HuH-7 (cell line): ENCODE data around the gene ALKBH4.
A peak's percentile ranks its signal among the peaks of the same experiment; 100 is the strongest.
"Not testable (repeated sequence)": the region's sequence is repeated elsewhere in the genome, so short reads cannot be mapped to it uniquely, and the experiment has no call there.

Experiments used
- DNase-seq: peaks from one replicate; pipeline ENCODE4 v3.0.0; 2011; ENCODE audit warnings: low spot score

ALKBH4 gene, protein sequence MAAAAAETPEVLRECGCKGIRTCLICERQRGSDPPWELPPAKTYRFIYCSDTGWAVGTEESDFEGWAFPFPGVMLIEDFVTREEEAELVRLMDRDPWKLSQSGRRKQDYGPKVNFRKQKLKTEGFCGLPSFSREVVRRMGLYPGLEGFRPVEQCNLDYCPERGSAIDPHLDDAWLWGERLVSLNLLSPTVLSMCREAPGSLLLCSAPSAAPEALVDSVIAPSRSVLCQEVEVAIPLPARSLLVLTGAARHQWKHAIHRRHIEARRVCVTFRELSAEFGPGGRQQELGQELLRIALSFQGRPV

DNA sequence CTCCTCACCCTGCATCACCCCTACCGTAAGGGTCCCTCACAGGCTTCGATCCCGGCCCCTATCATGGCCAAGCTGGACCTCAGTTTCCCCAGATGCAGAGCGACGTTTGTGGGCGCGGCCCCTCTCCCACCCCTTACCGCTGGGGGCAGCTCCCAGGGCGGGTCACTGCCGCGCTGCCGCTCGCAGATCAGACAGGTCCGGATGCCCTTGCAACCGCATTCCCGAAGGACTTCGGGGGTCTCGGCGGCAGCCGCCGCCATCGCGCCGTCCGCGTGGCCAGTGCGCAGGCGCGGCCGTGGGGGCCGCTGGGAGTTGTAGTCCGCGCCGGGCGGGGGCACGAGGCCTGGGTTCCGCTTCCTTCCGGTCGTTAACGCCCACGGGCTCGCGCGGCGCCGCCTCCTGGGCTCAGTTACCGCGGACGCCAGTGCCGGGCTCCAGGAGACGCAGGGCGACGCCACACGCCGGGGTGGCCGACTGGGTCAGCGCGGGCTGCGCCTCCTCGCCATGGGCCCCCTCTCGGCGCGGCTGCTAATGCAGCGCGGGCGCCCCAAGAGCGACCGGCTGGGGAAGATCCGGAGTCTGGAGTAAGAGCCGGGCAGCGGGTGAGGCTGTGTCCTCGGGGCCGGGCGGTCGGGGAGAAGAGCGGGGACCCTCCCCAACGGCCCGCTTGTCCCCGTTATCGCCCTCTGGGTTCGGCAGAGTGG, at the start of gene ALKBH4, which contains the start of gene LRWD1:
TSS of gene ALKBH4 (minus strand) at position 287 of the 704 bp plus-strand sequence. CDS start at position 260, 27 bp downstream.
TSS of gene LRWD1 (plus strand) at position 408 of the 704 bp plus-strand sequence. CDS start at position 505, 97 bp downstream.
- peak; percentile 99 for DNase-seq

DNA sequence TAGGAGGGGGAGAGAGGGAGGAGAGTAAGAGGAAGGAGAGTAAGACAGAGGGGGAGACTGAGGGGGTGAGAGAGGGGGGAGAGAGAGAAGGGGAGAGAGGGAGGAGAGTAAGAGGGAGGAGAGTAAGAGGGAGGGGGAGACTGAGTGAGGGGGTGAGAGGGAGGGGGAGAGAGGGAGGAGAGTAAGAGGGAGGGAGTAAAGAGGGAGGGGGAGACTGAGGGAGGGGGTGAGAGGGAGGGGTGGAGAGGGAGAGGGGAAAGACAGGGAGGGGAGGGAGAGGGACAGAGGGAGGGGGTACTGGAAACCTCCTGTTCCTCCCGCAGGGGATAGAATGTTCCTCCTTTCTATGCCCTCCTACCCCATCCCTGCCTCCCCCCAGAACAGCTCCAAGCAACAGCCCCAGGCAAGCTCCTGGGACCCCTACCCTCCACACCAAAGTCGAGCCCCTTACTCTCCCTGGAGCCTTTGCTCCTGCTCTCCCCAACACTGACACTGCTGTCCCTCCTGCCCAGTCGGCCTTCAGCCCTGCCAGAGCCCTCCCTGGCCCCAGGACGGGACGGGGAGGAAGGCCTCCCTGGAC, 48.1 kb upstream of the ALKBH4 start:
- DNase-seq, result not testable (repeated sequence)

DNA sequence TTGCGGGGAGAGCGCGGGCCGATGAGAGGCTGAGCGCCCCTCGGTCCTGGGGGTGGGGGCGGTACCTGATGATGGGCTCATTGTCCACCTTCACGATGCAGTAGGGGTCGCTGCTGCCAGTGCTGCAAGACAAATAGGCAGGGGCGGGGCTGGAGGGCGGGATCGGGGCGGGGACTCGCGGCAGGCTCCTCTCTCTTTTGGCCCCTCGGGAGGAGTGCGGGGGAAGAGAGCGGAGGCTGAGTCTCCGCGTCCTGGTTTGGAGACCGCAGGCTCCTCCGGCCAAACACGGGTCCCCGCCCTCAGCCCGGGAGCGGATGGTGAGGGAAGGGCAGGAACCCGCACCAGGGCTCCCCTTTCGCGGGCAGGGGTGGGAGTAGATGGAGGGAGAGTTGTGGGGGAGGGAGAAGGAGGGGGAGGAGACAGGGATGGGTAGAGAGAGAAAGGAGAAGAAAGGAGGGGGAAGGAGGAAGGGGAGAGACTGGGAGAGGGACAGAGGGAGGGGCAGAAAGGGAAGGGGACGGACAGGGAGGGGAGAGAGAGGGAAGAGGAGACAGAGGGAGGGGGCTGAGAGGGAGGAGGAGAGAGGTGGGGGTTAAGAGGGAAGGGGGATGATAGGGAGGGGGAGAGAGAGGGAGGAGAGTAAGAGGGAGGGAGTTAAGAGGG, 47.3 kb upstream of the ALKBH4 start:
- DNase-seq, result not testable (repeated sequence)

DNA sequence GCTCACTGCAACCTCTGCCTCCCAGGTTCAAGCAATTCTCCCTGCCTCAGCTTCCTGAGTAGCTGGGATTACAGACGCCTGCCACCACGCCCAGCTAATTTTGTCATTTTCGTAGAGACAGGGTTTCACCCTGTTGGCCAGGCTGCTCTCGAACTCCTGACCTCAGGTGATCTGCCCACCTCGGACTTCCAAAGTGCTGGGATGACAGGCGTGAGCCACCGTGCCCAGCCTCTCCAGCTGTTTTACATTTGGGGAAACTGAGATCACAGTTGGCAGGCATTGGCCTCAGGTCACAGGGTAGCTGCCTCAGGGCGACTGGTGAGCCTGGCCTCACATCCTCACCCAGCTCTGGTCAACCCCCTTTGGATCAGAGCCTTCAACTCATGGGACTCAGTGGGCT, 45.9 kb upstream of the ALKBH4 start:
- DNase-seq, result not testable (repeated sequence)

DNA sequence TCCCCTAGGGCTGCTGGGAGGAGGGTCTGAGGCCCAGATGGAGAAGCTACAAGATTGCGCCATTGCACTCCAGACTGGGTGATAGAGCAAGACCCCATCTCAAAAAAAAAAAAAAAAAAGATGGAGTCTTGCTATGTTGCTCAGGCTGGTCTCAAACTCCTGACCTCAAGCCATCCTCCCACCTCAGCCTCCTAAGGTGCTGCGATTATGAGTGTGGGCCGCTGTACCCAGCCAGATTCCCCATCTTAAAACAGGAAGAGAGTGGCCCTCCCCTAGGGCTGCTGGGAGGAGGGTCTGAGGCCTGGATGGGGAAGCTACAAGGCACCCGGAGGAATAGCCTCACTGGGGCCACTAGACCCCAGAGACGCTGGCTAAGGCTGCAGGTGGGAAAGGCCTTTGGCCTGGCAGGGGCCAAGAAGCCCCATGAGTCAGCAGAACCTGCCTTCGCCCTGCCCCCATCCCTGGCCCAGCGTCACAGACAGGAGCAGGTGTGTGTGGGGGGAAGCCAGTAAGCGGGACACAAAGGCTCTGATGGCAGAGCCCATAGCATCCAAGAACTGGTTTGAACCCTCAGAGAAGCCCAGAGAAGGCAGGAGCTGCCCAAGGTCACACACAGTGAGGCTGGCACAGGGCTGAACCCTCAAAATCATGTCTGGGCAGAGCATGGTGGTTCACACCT, 42.9 kb upstream of the ALKBH4 start:
- DNase-seq, result not testable (repeated sequence)

DNA sequence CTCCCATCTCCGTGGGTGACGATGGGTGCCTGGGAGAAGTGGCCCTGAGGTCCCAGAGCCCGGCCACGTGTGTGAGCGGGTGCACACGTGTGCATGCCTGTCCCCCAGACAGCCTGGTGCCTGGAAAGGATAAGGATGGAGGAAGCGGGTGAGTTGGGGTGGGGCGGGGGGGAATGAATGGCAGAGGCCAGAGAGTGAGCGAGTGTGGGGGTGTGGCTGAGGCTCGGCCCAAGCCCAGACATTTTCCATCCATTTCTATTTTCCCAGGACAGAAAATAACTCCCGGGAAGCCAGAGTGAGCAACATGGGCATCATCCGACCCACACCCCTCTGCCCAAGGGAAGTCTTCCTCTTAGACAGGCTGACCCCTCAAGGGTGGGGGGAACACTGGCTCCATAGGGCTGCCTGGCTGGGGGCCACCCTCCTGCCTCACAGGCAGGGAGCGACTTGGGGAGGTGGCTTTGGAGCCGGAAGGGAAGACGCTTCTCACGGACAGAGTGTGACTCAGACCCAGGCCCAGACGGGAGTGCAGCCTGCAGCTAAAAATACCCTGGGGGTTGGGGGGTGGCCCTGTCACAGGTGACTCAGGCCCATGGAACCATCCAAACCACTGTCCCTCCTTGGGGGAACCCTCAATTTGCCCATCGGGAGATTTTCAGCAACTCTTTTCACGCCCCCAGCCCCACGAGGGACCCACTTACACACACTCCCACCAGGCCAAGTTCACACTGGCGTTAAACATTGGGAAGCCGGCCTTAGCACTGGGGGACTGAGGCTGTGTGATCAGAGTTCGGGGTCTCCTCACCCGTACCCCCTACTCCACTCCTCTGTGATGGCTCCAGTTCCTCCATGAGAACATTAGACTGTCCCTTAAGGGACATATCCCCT, 40.9 kb upstream of the ALKBH4 start:
- not testable (repeated sequence) for DNase-seq

DNA sequence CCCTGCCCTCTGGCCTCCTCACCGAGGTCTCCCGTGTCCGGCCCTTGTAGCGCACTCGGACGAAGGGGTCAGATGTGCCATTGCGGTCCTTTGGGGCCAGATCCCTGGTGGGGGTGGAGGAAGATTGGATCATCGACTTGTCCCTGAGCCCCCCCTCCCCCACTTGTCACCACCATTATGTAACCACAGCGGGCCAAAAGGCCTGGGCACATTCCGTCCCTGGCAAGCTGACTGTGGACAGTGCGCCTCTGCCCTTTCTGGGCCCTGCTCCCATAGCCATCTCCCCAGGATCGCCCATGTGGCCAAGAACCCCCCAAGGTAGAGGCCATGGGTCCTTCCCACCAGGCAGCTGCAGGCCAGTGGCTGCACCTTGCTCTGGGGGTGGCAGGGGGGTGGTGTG, 38.5 kb upstream of the ALKBH4 start:
- not testable (repeated sequence) for DNase-seq

DNA sequence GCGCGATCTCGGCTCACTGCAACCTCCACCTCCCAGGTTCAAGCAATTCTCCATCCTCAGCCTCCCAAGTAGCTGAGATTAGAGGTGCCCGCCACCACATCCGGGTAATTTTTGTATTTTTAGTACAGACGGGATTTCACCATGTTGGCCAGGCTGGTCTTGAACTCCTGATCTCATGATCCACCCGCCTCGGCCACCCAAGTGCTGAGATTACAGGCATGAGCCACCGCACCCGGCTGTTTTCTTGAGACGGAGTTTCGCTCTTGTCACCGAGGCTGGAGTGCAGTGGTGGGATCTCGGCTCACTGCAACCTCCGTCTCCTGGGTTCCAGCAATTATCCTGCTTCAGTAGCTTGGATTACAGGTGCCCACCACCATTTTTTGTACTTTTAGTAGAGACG, 33.7 kb upstream of the ALKBH4 start:
- DNase-seq, result not testable (repeated sequence)

DNA sequence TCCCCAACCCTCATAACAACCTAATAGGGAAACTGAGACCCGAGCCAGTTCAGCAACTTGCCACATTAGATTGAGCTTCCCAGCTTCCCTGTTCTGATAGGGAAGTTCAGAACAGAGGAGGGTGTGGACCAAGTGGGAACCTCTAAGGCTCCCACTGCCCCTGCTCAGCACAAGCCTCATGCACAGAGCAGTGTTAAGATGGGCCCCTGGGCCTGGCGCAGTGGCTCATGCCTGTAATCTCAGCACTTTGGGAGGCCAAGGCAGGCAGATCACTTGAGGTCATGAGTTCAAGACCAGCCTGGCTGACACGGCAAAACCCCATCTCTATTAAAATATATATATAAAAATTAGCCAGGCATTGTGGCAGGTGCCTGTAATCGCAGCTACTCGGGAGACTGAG, 32.6 kb upstream of the ALKBH4 start:
- not testable (repeated sequence) for DNase-seq

DNA sequence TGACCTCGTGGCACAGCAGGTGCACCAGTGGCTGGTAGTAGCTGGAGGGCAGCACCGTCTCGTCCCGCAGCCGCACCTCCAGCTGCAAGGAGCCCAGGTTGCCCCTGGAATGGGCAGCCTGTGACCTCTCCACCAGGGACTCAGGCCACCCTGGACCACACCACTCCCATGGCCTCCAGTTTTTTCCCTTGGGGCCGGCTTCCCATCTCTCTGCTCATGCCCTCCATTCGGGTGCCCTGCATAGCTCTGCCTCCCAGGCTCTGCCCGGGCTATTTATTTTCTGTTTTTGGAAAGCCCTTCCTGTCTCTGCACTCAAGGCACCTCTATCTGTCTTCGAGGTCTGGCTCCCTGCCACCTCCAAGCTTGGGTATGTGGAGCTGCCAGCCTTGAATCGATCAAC, 32.2 kb upstream of the ALKBH4 start:
- DNase-seq, result not testable (repeated sequence)

DNA sequence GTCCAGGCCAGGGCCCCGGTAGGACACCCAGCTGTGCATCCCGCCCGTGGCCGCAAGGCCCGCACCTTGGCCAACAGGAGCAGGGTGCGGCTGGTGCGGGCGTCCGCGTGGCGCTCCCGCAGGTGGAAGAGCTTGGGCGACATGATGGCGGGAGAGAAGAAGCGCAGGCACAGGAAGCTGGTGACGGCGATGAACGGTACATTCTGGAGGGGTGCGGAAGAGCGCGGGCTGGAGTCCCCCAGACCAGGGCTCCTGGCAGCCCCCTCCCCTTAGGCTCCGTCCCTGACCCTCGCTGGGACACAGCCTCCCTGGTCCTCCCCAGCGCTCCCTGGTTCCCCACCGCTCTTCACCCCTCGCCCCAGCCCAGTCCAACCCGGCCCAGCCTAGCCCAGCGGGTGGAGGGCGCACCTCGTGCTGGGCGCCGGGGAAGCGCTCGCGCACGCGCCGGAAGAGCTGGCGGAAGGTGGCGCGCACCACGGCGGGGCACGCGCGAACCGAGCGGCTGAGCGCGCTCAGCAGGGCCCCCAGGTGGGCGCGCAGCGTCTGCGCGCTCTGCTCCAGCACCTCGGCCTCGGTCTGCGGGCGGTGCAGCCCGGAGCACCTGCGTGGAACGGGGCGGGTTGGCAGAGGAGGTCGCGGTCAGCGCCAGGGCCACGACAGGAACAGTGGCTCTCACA, 29.9 kb upstream of the ALKBH4 start:
- DNase-seq, result not testable (repeated sequence)

DNA sequence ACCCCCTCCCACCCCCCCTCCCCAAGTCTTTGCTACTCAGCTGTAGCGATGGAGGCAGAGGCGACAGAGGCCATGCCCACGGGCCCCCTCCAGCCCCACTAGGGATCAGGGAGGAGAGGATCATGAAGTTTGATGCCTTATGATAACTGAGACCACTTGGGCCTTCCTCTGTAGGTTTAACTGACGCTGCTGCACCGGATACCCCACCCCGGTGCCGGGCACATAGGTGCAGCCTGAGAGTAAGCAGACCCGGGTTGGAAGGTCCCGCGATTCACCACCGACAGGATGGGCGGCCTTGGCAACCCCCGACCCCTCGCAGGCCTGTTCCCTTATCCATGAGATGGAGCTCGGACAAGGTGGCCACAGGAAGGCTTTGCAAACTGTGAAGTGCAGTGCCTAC, 29.4 kb upstream of the ALKBH4 start:
- DNase-seq, result not testable (repeated sequence)

DNA sequence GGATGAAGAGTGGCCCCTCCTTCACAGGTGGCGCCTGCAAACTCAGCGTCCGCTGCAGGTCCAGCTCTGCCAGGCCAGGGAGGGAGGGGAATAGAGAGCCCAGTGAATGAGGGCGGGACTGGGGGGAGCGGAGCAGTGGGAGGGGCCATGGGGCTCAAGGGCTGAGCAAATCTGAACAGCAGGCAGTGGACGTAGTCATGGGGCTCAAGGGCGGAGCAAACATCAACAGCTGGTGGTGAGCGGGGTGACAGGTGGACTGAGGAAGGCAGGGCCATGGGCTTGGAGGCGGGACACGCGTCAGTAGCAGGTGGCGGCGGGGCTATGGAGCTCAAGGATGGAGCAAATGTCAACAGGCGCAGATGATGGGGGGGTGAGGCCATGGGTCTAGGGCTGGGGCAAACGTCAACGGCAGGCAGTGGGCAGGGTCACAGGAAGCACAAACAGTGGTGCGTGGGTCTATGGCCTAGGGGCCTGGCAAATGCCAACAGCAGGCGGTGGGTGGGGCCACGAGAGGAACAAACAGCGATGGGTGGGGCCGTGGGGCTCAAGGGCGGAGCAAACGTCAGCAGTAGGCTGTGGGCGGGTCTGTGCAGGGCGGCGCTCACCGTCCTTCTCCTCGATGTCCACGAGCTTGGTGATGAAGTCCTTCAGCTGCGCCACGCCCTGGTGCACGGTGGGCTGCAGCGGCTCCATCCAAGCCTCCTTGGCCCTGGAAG, 28.7 kb upstream of the ALKBH4 start:
- DNase-seq, result not testable (repeated sequence)

DNA sequence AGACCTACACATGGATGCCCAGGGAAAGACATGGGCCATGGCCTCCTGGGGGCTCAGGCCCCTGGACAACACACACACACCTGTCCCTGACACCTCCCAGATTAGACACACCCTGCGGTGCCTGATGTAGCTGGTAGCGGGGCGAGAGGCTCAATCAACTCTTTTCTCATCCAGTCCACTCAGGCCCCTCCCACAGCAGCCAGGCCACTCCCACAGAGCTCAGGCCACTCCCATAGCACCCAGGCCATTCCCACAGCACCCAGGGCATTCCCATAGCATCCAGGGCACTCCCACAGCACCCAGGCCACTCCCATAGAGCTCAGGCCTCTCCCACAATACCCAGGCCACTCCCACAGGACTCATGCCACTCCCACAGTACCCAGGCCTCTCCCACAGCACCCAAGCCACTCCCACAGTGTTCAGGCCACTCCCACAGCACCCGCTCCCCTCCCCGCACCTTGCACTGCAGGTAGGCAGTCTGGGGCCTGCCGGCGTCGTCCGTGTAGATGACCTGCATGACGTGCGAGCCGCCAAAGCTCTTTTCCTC, 25.9 kb upstream of the ALKBH4 start:
- not testable (repeated sequence) for DNase-seq

DNA sequence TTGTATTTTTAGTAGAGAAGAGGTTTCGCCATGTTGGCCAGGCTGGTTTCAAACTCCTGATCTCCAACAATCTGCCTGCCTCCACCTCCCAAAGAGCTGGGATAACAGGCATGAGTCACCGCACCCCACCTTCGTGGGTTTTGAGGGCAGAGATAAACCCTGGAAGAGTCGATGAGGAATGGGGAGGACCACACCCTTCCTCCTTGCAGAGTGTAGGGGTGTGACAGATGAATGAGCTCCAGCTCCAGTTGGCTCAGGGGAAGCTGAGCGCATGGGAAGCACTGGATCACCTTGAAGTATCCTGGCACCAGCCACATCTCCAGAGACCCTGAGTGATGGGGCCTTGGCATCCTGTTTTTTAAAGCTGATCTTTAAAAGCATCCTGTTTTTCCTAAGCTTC, 19.7 kb upstream of the ALKBH4 start:
- not testable (repeated sequence) for DNase-seq

DNA sequence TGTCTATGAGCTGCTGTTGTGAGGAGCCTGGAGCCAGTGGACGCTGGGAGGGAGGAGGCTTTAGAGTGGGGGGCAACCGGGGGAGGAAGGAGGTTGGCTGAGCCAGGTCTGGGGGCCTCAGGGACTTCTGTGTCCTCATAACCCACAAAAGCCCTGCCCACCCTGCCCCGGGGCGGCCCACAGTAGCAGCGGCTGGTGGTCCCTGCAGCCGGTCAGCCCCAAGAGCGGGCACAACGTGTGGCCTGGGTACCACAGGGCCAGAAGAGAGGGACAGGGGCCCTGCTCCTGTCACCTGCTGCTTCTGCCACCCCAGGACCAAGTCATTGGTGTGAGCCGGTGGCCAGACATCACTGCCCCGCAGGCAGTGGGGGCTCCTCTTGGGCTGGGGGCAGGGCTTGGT, 17.3 kb upstream of the ALKBH4 start:
- DNase-seq, result not testable (repeated sequence)

DNA sequence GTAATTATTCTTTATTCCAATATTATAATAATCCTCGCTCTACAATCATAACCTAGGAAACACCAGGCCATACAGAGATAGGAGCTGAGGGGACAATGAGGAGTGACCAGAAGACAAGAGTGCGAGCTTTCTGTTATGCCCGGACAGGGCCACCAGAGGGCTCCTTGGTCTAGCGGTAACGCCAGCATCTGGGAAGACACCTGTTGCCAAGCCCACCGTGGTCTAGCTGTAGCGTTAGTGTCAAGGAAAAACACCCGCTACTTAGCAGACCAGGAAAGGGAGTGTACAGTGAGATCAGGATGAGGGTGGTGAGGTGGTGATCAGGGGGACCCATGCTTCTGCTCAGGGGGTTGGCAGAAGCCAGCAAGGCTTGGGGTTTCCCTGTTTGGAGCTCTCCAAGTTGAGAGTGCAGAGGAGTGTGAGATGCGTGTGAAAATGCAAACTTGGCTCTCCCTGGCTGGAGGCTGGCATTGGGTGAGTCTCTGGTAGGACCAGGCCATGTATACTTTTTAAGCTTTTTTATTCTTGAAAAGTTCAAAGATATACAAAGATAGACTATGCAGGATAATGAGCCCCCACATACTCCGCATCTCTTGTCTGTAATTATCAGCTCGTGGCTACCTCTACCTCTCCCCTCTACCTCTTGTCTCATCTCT, 15.4 kb upstream of the ALKBH4 start:
- not testable (repeated sequence) for DNase-seq

DNA sequence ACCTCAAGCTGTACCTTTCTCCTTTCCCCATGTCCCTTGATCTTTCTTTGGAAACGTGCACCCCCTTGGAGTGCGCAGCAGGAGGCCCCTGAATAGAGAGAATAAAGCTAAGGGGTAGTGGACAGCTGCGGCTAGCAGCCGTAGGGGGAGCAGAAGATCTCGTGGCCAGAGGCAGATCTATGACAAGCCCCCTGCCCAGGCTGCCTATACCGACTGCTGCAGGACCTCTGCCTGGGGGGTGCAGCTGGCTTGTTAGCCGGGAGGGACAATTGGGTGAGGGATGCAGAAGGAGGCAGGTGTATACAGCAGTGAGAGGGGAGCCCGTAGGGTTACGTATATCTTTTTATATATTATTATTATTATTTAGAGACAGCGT, 14.5 kb upstream of the ALKBH4 start:
- DNase-seq, result not testable (repeated sequence)
